Renal pelvis (tissue), 4 donors: ENCODE measurements around the gene PLEKHG7. TPM values are rescaled to one million over a fixed set of nuclear protein-coding genes. Genes with fewer than 3 reads are reported as not detected.
A peak's percentile ranks its signal among the peaks of the same experiment; 100 is the strongest.

Experiments
- DNase-seq: peaks from one replicate; pipeline ENCODE4 v3.0.0-alpha.2; 2013
- polyA plus RNA-seq, 3 donors: library from polyadenylated mRNA; unstranded; fragments of 120-200 nt; gene quantifications; one replicate each; pipeline ENCODE4 v1.2.1, GENCODE V29; 2013; ENCODE audit not compliant: insufficient read length in 3 of 3

Gene PLEKHG7
- polyA plus RNA-seq, 3 donors: 0.60 to 1.3 (median 0.78) TPM

DNA sequence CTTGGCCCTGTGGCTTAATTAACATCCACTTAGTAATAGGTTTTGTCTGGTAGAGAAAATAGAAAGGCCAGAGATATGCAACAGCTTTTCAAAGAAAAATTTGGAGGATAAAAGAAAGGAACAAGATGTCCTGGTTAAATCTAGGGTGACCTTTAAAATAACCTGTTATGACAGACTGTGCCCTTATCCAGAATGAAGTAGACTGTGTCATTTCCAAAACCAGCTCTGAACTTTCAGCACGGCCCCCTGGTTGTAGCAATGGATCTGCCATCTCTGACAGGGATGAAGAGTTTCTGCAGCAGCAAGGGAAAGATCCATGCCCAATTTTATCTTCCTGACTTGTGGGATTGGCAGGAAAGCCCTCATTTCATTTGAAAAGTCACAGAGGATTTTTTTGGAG, 5.1 kb downstream of the PLEKHG7 start:
- DNase-seq: no peak

- DNase-seq: no peak
Measured at GRCh38 chr12:92715625-92716024, 12.8 kb downstream of the PLEKHG7 start.

- DNase-seq: no peak
Measured at GRCh38 chr12:92717202-92717601, 14.4 kb downstream of the PLEKHG7 start.

GRCh38 chr12:92718483-92718990, 15.7 kb downstream of the PLEKHG7 start:
- no peak for DNase-seq

- no peak for DNase-seq
Measured at GRCh38 chr12:92719674-92720073, 16.9 kb downstream of the PLEKHG7 start.

GRCh38 chr12:92721130-92721529, 18.3 kb downstream of the PLEKHG7 start:
- no peak for DNase-seq

GRCh38 chr12:92721656-92722055, 18.9 kb downstream of the PLEKHG7 start:
- no peak for DNase-seq

- DNase-seq: no peak
Measured at GRCh38 chr12:92722897-92723296, 20.1 kb downstream of the PLEKHG7 start.

- no peak for DNase-seq
Measured at GRCh38 chr12:92726850-92727249, 24.1 kb downstream of the PLEKHG7 start.

DNA sequence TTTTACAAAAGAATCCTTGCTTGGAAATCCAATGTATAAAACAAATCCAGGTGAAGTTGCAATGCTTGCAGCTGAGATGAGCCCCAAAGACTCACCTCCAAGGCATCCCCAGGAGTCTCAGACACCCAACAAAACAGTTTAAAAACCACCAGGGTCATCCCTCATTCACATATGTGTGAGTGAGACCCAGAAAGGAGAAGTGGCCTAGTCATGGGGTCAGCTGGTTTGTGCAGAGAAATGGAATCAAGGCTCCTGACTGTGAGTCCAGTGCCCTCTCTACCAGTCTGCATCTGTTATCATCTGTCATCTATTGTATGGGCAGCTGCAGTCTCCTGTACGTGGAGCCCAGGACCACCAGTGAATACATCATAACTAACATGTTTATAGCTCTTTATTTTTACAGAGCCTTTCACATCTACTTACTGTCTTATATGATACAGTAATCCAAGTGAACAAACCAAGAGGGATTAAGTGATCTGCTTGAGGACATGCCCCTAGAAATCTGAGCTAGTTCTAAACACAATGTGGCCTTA, 27.1 kb downstream of the PLEKHG7 start:
- DNase-seq: no peak

DNA sequence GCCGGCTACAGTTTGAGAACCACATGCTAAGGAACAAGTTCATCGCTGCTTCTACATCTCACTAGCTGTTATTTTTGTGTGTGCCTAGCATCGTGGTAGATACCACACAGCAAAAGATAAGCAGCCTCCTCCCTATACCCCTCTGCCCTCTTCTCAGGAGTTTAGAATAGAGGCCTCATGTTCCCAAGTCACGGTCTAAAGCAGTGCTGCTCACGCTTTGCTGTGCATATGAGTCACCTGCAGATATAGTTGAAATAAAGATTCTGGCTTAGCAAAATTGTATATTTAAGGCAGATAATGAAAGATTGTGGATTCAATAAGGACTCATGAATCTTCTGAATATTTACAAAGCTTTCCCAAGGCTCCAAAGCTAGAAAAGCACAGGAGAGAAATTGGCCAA, 28.0 kb downstream of the PLEKHG7 start:
- DNase-seq: no peak

DNA sequence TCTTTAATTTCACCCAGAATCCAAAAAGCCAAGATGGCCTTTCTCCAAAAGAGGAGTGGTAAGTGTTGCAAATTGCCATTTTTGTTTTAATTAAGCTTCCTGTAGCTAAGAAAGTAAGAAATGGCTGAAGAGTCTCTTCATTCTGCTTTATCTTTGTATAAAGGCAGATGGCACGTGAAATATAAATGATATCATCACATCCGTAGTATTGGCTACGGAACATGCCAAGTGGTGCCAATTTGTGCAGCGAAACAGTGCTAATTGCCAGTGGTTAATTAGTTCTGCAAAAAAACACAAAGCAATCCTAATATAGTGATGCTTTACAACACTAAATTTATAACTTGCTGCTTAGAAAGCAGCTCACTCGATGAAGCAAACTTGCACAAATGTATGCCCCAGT, 29.4 kb downstream of the PLEKHG7 start:
- DNase-seq: no peak

- DNase-seq: no peak
Measured at GRCh38 chr12:92732716-92733115, 29.9 kb downstream of the PLEKHG7 start.

DNA sequence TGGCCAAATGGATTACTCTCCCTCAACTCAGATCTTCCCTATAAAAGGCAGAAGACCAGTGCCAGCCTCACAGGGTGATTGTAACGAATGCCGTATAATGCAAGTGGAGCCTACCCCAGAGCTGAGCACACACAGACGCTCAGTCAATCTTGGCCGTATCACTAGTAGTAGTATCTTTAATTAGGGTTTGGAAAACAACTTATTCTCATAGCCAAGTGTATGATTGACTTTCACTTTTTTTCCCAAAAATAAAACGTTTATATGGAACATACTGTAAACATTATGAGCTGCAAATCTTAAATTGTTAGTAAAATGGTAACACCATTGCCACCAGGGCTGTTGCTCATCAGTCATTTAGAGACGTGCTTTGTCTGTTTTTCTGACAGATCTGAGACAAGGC, 30.4 kb downstream of the PLEKHG7 start:
- DNase-seq: no peak

GRCh38 chr12:92733661-92734060, 30.9 kb downstream of the PLEKHG7 start:
- no peak for DNase-seq

GRCh38 chr12:92735131-92735721, 32.4 kb downstream of the PLEKHG7 start:
- peak; percentile 8 for DNase-seq

GRCh38 chr12:92736605-92737004, 33.8 kb downstream of the PLEKHG7 start:
- no peak for DNase-seq

DNA sequence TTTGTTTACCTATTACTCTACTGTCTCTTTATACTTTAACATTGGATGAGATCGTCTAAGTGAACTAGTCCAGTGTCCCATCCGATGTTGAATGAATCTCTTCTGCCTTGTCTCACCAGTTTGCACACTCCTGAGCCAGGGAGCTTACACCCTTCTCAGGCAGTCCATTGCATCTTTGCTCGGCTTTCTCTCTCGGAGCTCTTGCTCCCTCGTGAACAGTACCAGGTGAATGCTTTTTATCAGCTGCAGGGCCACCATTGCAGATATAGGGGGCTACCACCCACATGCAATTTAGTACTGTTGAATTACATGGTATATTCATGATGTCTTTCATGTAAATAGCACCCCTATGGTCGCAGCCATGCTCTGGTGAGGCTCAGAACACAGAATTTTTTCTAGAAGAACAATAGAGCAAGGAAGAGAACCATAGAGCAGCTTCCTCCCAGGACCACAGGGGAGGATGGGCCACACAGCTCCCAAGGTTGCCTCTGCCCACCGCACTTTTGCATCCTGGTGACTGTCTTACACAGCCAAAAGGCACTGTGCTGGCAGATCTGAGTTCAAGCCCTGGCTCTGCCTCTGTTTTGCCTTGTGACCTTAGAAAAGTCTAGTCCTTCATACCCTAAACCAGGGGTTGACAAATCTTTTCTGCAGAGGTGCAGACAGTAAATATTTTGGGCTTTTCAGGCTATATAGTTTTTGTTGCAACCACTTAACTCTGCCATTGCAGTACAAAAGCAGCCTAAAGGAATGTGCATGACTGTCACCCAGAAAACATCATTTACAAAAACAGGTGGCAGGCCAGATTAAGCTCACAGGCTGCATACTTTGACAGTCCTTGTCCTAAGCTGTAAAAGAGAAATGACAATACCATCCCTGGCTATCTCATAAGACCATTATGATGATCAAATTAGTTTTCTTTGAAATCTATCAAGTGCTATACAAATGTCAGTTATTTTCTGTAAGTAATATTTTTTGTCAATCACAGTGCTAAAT, 35.4 kb downstream of the PLEKHG7 start:
- no peak for DNase-seq

GRCh38 chr12:92739113-92739512, 36.3 kb downstream of the PLEKHG7 start:
- DNase-seq: no peak

GRCh38 chr12:92740411-92740810, 37.6 kb downstream of the PLEKHG7 start:
- no peak for DNase-seq

- DNase-seq: no peak
Measured at GRCh38 chr12:92743026-92743425, 40.2 kb downstream of the PLEKHG7 start.

DNA sequence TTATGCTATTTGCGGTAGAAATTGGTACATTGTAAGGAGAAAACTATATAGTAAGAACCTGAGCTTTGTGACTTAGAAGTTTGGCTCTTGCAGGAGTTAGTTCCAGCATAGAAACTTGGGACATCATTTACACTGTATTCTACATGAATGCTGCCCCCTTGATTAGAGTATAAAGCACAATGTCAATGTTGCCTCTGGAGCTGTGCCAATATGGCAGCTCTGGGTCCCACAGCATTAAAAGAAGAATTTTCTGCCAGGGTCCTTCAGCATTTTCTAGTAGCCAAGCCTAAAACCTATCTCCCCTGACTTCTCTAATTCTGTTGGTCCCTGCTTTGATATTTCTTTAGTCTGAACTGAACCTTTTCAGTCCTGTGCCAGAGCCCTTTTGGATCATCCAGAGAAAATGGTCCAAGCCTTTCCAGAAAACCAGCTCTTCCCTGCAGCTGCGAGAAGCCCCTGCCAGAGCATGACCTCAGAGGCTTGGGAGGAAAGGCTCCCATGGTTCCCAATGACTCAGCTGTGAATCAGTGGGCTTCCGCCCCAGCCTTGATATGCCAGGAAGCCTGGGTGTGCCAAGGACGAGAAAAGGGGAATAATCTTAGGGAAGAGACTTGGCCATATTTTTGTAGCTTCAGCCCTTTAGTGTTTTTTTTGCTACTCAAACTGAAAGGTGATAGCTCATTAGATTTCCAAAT, 43.2 kb downstream of the PLEKHG7 start:
- DNase-seq: no peak
